Astrocyte of the cerebellum (primary cell): ENCODE results near the gene TCTN1.
A peak's percentile ranks its signal among the peaks of the same experiment; 100 is the strongest.

ENCODE experiments used
- DNase-seq: peaks from one replicate; pipeline ENCODE4 v3.0.0-alpha.2; 2011; ENCODE audit warnings: low read depth
- H3K4me3 ChIP-seq: 2 replicates; pipeline ENCODE4 v1.5.1; 2011; ENCODE audit warnings: mild to moderate bottlenecking, low read depth, low read length, moderate library complexity
- CTCF ChIP-seq: IDR thresholded peaks from 2 replicates; pipeline ENCODE4 v1.5.1; 2012; ENCODE audit warnings: low read length, low read depth, moderate library complexity, mild to moderate bottlenecking; ENCODE audit errors: missing control alignments
- in situ Hi-C: cut with HindIII; loops from 2 replicates; pipeline ENCODE4 v1.10.0; 2017; ENCODE audit warnings: low sequenced_read_pairs

Gene TCTN1

GRCh38 chr12:110688446-110689280, 74.7 kb downstream of the TCTN1 start, which contains the start of gene HVCN1:
Gene HVCN1 (minus strand): TSS chr12:110689115. CDS start chr12:110683245, 5,870 bp downstream.
- DNase-seq, result no peak
- no peak for TF ChIP-seq CTCF
- in situ Hi-C loops, result no loop called here

GRCh38 chr12:110689281-110690126, 75.6 kb downstream of the TCTN1 start:
- H3K4me3 ChIP-seq, result peak overlapping the region; percentile 51
- DNase-seq, result no peak
- no peak for TF ChIP-seq CTCF
- in situ Hi-C loops, result no loop called here

More at GRCh38 chr12:110688446-110689280, 74.7 kb downstream of the TCTN1 start, which contains the start of gene HVCN1:
- peak within 1 kb of the TSS; percentile 51 for H3K4me3 ChIP-seq

- no peak for TF ChIP-seq CTCF
- H3K4me3 ChIP-seq, result no peak overlapping the region
- no peak for DNase-seq
- in situ Hi-C loops, result no loop called here
These were observed 76.2 kb downstream of the TCTN1 start for GRCh38 chr12:110690127-110690430.

GRCh38 chr12:110693731-110694130, 79.8 kb downstream of the TCTN1 start:
- H3K4me3 ChIP-seq, result no peak overlapping the region
- DNase-seq, result no peak
- in situ Hi-C loops, result no loop called here
- no peak for TF ChIP-seq CTCF

- no peak for TF ChIP-seq CTCF
- in situ Hi-C loops, result no loop called here
- no peak for DNase-seq
These were observed 80.5 kb downstream of the TCTN1 start for GRCh38 chr12:110694330-110694901.

GRCh38 chr12:110696283-110696682, 82.4 kb downstream of the TCTN1 start:
- no peak overlapping the region for H3K4me3 ChIP-seq
- no peak for TF ChIP-seq CTCF
- in situ Hi-C loops, result no loop called here
- DNase-seq, result no peak

More at GRCh38 chr12:110694330-110694901, 80.5 kb downstream of the TCTN1 start:
- H3K4me3 ChIP-seq, result no peak overlapping the region
